Ecto neural progenitor cell (in vitro differentiated cells): ENCODE measurements around the gene PCDHA7.
"Not testable (repeated sequence)": the region's sequence is repeated elsewhere in the genome, so short reads cannot be mapped to it uniquely, and the experiment has no call there.

Experiments used
- DNase-seq: peaks from one replicate; pipeline ENCODE4 v3.0.0-alpha.2; 2018; ENCODE audit warnings: low spot score

PCDHA7 gene

GRCh38 chr5:140862441-140863295 is 28.6 kb downstream of the PCDHA7 start:
- DNase-seq, result no peak

GRCh38 chr5:140868721-140869554 is 34.9 kb downstream of the PCDHA7 start, which contains the start of gene PCDHA11:
Gene PCDHA11 (plus strand): TSS chr5:140868957. CDS start chr5:140869104, 147 bp downstream.
- peak; percentile 44 for DNase-seq

- DNase-seq, result no peak
Measured at GRCh38 chr5:140869555-140869886, 35.5 kb downstream of the PCDHA7 start.

- DNase-seq, result no peak
Measured at GRCh38 chr5:140870221-140871201, 36.4 kb downstream of the PCDHA7 start.

- peak; percentile 61 for DNase-seq
Measured at GRCh38 chr5:140875085-140876065, 41.3 kb downstream of the PCDHA7 start, which contains the start of gene PCDHA12. Gene PCDHA12 (plus strand): TSS chr5:140875308. CDS start chr5:140875473, 165 bp downstream.

- not testable (repeated sequence) for DNase-seq
Measured at GRCh38 chr5:140876541-140877261, 42.6 kb downstream of the PCDHA7 start.

- no peak for DNase-seq
Measured at GRCh38 chr5:140877262-140877581, 43.2 kb downstream of the PCDHA7 start.

GRCh38 chr5:140881889-140882590 is 48.0 kb downstream of the PCDHA7 start, which contains the start of gene PCDHA13:
Gene PCDHA13 (plus strand): TSS chr5:140882124. CDS start chr5:140882269, 145 bp downstream.
- peak; percentile 47 for DNase-seq

GRCh38 chr5:140882591-140882899 is 48.5 kb downstream of the PCDHA7 start:
- DNase-seq, result peak; percentile 51

- no peak for DNase-seq
Measured at GRCh38 chr5:140883373-140883772, 49.3 kb downstream of the PCDHA7 start.

- no peak for DNase-seq
Measured at GRCh38 chr5:140883927-140884697, 50.0 kb downstream of the PCDHA7 start.
